Gastroesophageal sphincter (tissue), 4 donors: ENCODE measurements around the gene FBLIM1. TPM values are rescaled to one million over a fixed set of nuclear protein-coding genes. Genes with fewer than 3 reads are reported as not detected.

Experiments used
- ATAC-seq: fragments of 150-250 bp; one replicate; pipeline ENCODE4 v1.9.1; 2016; ENCODE audit warnings: mild to moderate bottlenecking, moderate library complexity
- H3K27ac ChIP-seq, 4 donors: fragments of 200-600 bp; sonication (generic) in 3 of 4; 1 replicate in 3 of 4; 2 replicates in 1 of 4; pipeline ENCODE4 v1.5.1; 2016 to 2019
- H3K27me3 ChIP-seq: fragments of 200-600 bp; sonication (generic); one replicate; pipeline ENCODE4 v1.5.1; 2019
- H3K36me3 ChIP-seq, 2 donors: fragments of 200-600 bp; sonication (generic); one replicate each; pipeline ENCODE4 v1.5.1; 2019; ENCODE audit warnings: control low read depth in 1 of 2
- H3K4me1 ChIP-seq, 3 donors: fragments of 200-600 bp; sonication (generic); 1 replicate in 2 of 3; 2 replicates in 1 of 3; pipeline ENCODE4 v1.5.1; 2016 to 2019; ENCODE audit warnings: control low read depth in 2 of 3
- H3K4me3 ChIP-seq, 2 donors: fragments of 200-600 bp; sonication (generic); one replicate each; pipeline ENCODE4 v1.5.1; 2019; ENCODE audit warnings: mild to moderate bottlenecking in 1 of 2, moderate library complexity in 1 of 2
- H3K9me3 ChIP-seq, 3 donors: fragments of 200-600 bp; sonication (generic); one replicate each; pipeline ENCODE4 v1.5.1; 2017 to 2019; ENCODE audit warnings: control low read depth in 2 of 3
- CTCF ChIP-seq, 4 experiments: fragments of 200-600 bp in 2 of 4; fragments of 450-650 bp in 2 of 4; sonication (generic) in 1 of 4; IDR thresholded peaks; one replicate each; pipeline ENCODE4 v1.5.1; 2017 to 2019; ENCODE audit warnings: antibody characterized with exemption in 4 of 4, mild to moderate bottlenecking in 2 of 4, moderate library complexity in 2 of 4
- EP300 ChIP-seq: sonication (generic); formaldehyde crosslinking; IDR thresholded peaks from one replicate; pipeline ENCODE4 v1.6.1; 2017; ENCODE audit warnings: antibody characterized with exemption, mild to moderate bottlenecking
- POLR2A ChIP-seq, 2 donors: fragments of 450-650 bp; IDR thresholded peaks; one replicate each; pipeline ENCODE4 v1.6.1; 2017; ENCODE audit warnings: antibody characterized with exemption in 2 of 2, mild to moderate bottlenecking in 2 of 2, moderate library complexity in 1 of 2
- POLR2AphosphoS5 ChIP-seq: sonication (generic); formaldehyde crosslinking; IDR thresholded peaks from one replicate; pipeline ENCODE4 v1.6.1; 2017; ENCODE audit warnings: antibody characterized with exemption
- WGBS, 2 donors: methylation state at CpG; one replicate each; pipeline ENCODE4 v1.1.5; 2018; ENCODE audit warnings: low coverage in 1 of 2; 5-methylcytosine and 5-hydroxymethylcytosine counted together
- total RNA-seq, 4 donors: library from RNA; depleted of rRNA; stranded (reverse); fragments of >200 nt; gene quantifications; one replicate each; pipeline ENCODE4 v1.1.0, GENCODE V29; 2016

The FBLIM1 gene
- total RNA-seq, 4 donors from 2014 or later = 40.4 to 106 (median 47.0) TPM

GRCh38 chr1:15730936-15731335, 27.7 kb upstream of the FBLIM1 start:
- no CpG with 5 or more reads among the region's 16 CpGs for WGBS, 2 donors
- Histone ChIP-seq H3K36me3 (peaks cover 0 to 94% of the 10 kb centered on the region in 2 donors), H3K4me3 (no peak overlapping the region), H3K9me3 (no peaks in the 10 kb centered on the region), H3K27me3 (no peaks in the 10 kb centered on the region), H3K27ac (no peak overlapping the region), H3K4me1 (peaks cover 0 to 10% (median 4%) of the 10 kb centered on the region in 3 donors)
- no peak for TF ChIP-seq POLR2A (IDR thresholded peaks at IDR 0.05)
- TF ChIP-seq POLR2AphosphoS5 = no peak
- TF ChIP-seq EP300 = no peak
- no peak for TF ChIP-seq CTCF (IDR thresholded peaks at IDR 0.05)
- ATAC-seq = no peak

GRCh38 chr1:15731735-15732685, 26.6 kb upstream of the FBLIM1 start:
- H3K9me3 ChIP-seq = no peaks in the 10 kb centered on the region
- ATAC-seq = no peak
- peaks cover 0 to 83% of the 10 kb centered on the region in 2 donors for H3K36me3 ChIP-seq
- no peak overlapping the region for H3K27ac ChIP-seq
- WGBS, 2 donors = 100% methylated on average over 1 of the region's 39 CpGs; no CpG with 5 or more reads in 1 of the 2 donors
- TF ChIP-seq CTCF (IDR thresholded peaks at IDR 0.05) (no peak), EP300 (no peak), POLR2A (IDR thresholded peaks at IDR 0.05) (no peak), POLR2AphosphoS5 (no peak)
- no peaks in the 10 kb centered on the region for H3K27me3 ChIP-seq
- H3K4me3 ChIP-seq = no peak overlapping the region
- H3K4me1 ChIP-seq = peaks cover 0 to 21% (median 9%) of the 10 kb centered on the region in 3 donors

- 33% methylated on average over 1 of the region's 7 CpGs; no CpG with 5 or more reads in 1 of the 2 donors for WGBS, 2 donors
- Histone ChIP-seq H3K4me3 (no peak overlapping the region), H3K27me3 (no peaks in the 10 kb centered on the region), H3K27ac (no peak overlapping the region), H3K4me1 (peaks cover 0 to 22% (median 9%) of the 10 kb centered on the region in 3 donors), H3K9me3 (no peaks in the 10 kb centered on the region), H3K36me3 (peaks cover 0 to 76% of the 10 kb centered on the region in 2 donors)
- TF ChIP-seq EP300 (no peak), CTCF (IDR thresholded peaks at IDR 0.05) (no peak), POLR2A (IDR thresholded peaks at IDR 0.05) (no peak), POLR2AphosphoS5 (no peak)
- ATAC-seq = no peak
Observed at GRCh38 chr1:15732686-15733081, 25.9 kb upstream of the FBLIM1 start.

- ATAC-seq = no peak
- Histone ChIP-seq H3K36me3 (peaks cover 0 to 71% of the 10 kb centered on the region in 2 donors), H3K27me3 (no peaks in the 10 kb centered on the region), H3K4me3 (no peak overlapping the region), H3K4me1 (peaks cover 0 to 22% (median 9%) of the 10 kb centered on the region in 3 donors), H3K27ac (no peak overlapping the region), H3K9me3 (no peaks in the 10 kb centered on the region)
- TF ChIP-seq EP300 = no peak
- TF ChIP-seq POLR2A (IDR thresholded peaks at IDR 0.05) = no peak
- no peak for TF ChIP-seq POLR2AphosphoS5
- no peak for TF ChIP-seq CTCF (IDR thresholded peaks at IDR 0.05)
- WGBS, 2 donors = 50 to 82% methylated on average over 1 to 4 of the region's 11 CpGs
Observed at GRCh38 chr1:15733218-15733725, 25.3 kb upstream of the FBLIM1 start.
